NCI-H1417 (cell line): ENCODE results near the gene SEL1L3.
"Not testable (repeated sequence)": the region's sequence is repeated elsewhere in the genome, so short reads cannot be mapped to it uniquely, and the experiment has no call there.

Source experiments
- DNase-seq, 3 experiments: peaks; one replicate each; lab custom pipeline; 2025; lab: John Stamatoyannopoulos, UW

The SEL1L3 gene

GRCh38 chr4:25862411-25863346 lies at the start of gene SEL1L3:
TSS of gene SEL1L3 (minus strand) at chr4:25862988. CDS start at chr4:25862836, 152 bp downstream.
- DNase-seq: peak; percentile 42 to 69 (median 63)

GRCh38 chr4:25911356-25911755 lies 48.6 kb upstream of the SEL1L3 start:
- no peak for DNase-seq

DNA sequence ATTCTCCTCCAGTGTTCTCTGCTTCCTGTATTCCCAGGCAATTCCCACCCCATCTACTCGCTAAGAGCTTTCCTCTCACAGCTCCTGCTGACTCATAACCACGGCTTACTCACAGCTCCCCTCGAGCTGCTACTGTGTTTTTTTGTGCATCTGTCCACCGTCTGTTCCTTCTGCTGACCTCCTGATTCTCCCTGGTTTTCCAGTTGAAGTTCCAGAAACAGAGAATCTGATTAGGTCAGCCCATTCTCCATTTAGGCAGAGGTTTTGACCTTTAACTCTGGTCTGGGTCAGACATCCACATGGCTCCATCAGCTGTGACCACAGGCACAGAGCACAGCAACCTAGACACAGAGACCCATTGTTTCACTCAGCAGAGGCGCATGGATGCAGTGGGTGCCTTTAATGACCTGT lies 45.7 kb upstream of the SEL1L3 start:
- peak in 1 of 3 experiments; percentile 7 for DNase-seq

DNA sequence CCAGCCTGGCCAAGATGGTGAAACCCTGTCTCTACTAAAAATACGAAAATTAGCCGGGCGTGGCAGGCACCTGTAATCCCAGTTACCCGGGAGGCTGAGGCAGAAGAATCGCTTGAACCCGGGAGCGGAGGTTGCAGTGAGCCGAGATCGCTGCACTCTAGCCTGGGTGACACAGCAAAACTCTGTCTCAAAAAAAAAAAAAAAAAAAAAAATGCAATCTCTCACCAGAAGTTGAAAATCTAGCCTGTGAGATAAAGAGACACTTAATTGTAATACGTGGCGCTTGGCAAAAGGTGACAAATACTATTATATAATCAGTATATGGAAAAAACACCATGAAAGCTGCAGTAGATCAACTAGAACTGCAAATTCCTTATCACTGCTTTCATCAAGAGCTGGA lies 43.3 kb upstream of the SEL1L3 start:
- not testable (repeated sequence) for DNase-seq

- no peak for DNase-seq
Measured at GRCh38 chr4:25905371-25905770, 42.6 kb upstream of the SEL1L3 start.

GRCh38 chr4:25904748-25905082 lies 41.9 kb upstream of the SEL1L3 start:
- DNase-seq: no peak

DNA sequence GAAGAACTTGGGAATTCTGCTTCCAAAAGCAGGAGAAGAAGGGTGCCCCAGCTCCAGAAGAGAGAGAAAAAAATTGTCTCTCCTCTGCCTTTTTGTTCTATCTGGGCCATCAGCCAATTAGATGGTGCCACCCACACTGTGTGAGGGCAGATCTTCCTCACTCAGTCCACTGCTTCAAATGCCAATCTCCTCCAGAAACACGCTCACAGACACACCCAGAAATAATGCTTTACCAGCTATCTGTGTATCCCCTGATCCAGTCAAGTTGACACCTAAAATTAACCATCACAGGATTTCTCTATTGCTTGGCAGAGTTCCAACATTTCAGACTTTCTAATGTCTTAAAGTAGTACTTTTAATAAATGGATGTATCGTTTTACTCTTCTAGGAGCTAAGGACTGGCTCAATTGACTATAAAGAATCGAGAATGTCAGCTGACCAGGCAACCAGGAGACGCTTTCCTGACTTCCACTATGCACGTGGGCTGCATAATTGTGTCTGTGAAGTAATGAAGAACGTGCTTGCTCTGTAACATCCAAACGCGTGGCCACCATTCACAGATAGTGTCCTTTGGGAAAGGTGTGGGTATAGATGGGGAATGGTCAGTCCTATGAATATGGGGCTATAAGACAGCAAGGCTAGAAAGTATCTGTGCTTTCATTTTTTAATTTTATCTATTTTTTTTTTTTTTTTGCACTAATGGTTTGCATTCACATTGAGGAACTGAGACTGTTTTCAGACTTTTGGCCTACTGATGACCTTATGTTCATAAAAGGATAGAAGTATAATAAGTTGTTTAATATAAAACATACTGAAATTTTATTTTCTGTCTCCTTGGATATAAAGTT lies 41.3 kb upstream of the SEL1L3 start:
- peak in 1 of 3 experiments; percentile 5 for DNase-seq

GRCh38 chr4:25901030-25901430 lies 38.2 kb upstream of the SEL1L3 start:
- DNase-seq: no peak

DNA sequence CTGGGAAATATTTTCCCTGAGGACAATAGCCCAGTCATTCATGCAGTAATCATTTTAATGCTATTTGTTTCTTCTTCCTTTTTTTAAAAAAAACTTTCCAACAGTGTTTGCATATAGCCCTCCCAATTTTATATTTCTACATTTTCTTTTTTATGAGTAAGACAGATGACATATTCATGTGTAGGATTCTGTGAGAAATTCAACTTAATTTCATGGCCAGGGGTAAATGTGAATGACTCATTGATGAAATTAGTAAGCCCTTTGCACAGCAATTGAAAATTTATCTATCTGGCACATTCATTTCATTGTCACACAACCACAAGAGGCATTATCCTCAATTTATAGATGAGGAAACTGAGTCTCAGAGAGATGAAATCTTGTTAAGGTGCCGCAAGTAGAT lies 37.5 kb upstream of the SEL1L3 start:
- DNase-seq: no peak

GRCh38 chr4:25896776-25897539 lies 34.2 kb upstream of the SEL1L3 start:
- DNase-seq: no peak

DNA sequence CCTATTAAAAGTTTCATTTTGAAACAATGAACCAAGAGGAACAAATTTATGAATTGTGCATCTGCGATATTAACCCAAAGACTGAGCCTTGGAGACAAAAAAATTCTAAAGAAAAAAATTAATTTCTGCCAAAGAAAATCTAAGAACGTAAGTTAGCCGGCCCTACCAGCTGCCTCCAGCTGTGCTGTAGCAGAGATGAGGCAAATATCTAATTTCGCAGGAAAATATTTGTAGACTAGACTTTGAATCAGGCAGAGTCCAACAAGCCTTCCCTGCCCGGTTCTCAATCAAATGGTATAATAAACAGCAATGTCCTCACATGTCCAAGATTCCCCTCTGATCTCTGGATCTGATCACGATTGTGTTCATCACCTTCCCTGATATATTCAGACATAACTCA lies 30.0 kb upstream of the SEL1L3 start:
- DNase-seq: no peak

GRCh38 chr4:25890571-25891485 lies 28.0 kb upstream of the SEL1L3 start:
- peak in 2 of 3 experiments; percentile 29 to 67 for DNase-seq

- peak in 1 of 3 experiments; percentile 67 for DNase-seq
Measured at GRCh38 chr4:25889589-25890503, 27.1 kb upstream of the SEL1L3 start.

- no peak for DNase-seq
Measured at GRCh38 chr4:25888781-25889180, 26.0 kb upstream of the SEL1L3 start.

DNA sequence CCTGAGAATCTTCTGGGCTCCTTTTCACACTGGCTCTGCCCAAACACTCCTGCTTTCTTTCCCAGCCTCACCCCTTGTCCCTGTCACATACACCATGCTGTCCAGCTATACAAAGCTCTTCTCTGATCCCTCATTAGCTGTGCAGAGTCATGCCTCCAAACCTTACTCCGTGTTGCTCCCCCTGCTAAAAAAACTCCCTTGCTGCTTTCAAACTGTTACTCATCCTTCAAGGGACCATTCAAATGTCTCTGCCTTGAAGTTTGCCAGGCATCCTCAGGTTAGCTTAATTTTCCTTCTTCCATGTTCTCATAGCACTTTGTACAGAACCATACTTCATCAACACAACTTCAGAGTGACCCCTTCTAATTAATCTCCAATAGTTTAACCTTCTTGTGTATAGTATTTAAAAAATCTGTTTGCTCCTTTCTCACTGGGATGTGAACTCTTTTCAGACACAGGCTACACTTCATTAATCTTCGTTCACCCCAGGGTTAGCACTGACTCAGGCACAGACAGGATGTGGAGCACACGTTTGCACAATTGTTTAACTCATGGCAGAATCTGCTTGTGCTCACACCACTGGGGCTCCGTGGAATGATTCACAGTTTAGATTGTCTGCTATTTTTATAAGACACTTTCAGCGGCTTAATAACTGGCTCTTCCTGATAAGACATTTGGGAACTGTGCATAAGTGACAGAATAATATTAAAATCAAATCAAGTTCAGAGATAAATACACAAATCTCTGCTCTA lies 21.4 kb upstream of the SEL1L3 start:
- DNase-seq: no peak

- no peak for DNase-seq
Measured at GRCh38 chr4:25883565-25883964, 20.8 kb upstream of the SEL1L3 start.

DNA sequence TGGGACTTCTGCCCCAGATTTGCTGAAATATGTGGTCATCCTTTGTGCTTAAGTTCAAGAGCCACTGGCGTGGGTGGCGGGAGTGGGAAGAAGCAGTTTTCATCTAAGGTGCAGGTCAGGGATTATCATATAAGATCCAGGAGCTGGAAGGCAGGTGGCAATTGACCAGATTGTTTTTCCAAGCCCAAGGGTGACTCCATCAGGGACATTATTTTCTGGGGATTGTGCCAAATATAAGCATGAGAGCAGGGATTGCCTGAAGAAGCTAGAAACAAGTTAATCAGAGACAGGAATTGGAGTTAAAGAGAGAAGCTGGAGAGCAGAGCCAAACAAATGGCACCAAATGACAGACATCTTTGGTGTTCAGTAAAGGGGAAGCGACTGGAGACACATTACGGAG lies 19.4 kb upstream of the SEL1L3 start:
- no peak for DNase-seq

GRCh38 chr4:25881193-25881592 lies 18.4 kb upstream of the SEL1L3 start:
- no peak for DNase-seq

- DNase-seq: no peak
Measured at GRCh38 chr4:25879991-25880651, 17.3 kb upstream of the SEL1L3 start.
